ENCODE measurements around the gene TMEM175.

The TMEM175 gene

GRCh38 chr4:905485-906338, 26.5 kb upstream of the TMEM175 start:
- DNase-seq: peak; percentile 16 to 34
- TF ChIP-seq POLR2A (IDR thresholded peaks at IDR 0.05; ENCODE audit: low read length): no peak

DNA sequence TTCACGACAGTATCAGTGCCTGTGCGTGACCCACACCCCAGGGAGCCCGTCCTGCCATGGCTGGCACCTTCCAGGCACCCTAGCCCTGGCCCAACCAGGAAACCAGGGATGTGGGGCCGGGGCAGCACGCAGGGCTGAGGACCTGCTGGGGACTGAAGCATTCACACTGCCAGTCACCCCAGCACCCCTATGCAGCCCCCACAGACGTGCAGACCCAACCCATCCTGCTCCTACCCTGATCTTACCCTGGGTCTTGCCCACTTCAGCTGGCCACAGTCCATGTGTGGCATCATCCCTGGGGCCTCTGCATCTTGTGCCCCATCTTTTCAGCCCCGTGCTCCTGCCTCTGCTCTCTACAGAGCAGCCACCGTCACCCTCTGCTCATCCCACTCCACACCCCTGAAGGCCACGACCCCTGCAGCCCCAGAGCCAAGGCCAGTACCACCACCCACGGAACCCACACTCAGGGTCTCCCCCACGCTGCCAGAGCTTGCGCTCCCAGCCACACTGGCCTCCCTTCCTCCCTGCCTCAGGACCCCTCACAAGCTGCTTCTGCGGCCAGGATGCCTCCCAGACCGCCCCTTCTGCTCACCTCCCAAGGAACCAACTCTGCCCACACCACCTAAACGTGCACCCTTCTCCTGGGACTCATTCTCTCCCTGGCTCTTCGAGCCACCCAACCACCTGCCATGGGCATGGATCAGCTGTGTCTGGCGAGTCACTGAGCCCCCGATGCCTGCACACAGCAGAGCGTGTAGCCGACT, 25.7 kb upstream of the TMEM175 start:
- no peak for TF ChIP-seq GATA1 (IDR thresholded peaks at IDR 0.05; ENCODE audit: low read depth, low read length)
- TF ChIP-seq POLR2A (IDR thresholded peaks at IDR 0.05; ENCODE audit: low read length): no peak
- DNase-seq: no peak

DNA sequence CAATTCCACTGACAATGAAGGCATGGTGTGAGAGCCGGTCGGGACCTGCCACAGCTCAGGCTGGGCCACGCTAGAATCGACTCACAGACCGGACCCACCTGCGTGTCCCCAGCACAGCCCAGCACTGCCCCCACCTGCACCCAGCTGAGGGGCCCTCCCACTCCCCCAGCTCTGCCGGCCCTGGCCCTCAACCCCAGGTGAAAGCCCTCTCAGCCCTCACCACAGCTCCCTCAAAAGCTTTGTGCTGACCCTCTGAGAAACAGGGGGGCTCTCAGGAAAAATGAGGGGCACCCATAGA, 25.2 kb upstream of the TMEM175 start:
- DNase-seq: no peak
- TF ChIP-seq POLR2A (IDR thresholded peaks at IDR 0.05; ENCODE audit: low read length) (no peak), GATA1 (IDR thresholded peaks at IDR 0.05; ENCODE audit: low read depth, low read length) (no peak)

- no peak for DNase-seq
These were observed 24.4 kb upstream of the TMEM175 start for GRCh38 chr4:907691-908425.

GRCh38 chr4:909131-909571, 23.1 kb upstream of the TMEM175 start:
- no peak for DNase-seq
- TF ChIP-seq GATA1 (IDR thresholded peaks at IDR 0.05; ENCODE audit: low read depth, low read length) (no peak), POLR2A (IDR thresholded peaks at IDR 0.05; ENCODE audit: low read length) (no peak)

More at GRCh38 chr4:907691-908425, 24.4 kb upstream of the TMEM175 start:
- no peak for TF ChIP-seq GATA1 (IDR thresholded peaks at IDR 0.05; ENCODE audit: low read depth, low read length)
- no peak for TF ChIP-seq POLR2A (IDR thresholded peaks at IDR 0.05; ENCODE audit: low read length)

DNA sequence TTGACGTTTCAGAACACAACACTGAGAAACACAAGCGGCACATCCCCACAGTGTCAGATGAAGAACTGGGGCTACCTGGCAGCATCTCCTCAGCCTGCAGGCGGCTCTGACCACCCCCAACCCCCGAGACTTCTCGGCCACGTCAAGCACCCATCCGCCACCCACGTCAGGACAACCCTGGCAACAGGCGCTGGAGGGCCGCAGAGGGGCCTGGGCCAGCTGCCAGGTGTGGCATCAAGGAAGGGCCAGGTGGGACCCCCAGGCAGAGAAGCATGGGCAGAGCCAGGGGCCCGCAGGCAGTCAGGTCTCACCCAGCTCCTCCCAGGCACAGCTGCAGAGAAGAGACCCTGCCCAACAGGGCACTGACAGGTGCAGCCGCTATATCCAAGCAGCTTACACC, 22.4 kb upstream of the TMEM175 start:
- TF ChIP-seq GATA1 (IDR thresholded peaks at IDR 0.05; ENCODE audit: low read depth, low read length) (no peak), POLR2A (IDR thresholded peaks at IDR 0.05; ENCODE audit: low read length) (no peak)
- no peak for DNase-seq

GRCh38 chr4:910366-911091, 21.7 kb upstream of the TMEM175 start:
- TF ChIP-seq GATA1 (IDR thresholded peaks at IDR 0.05; ENCODE audit: low read depth, low read length) (no peak), POLR2A (IDR thresholded peaks at IDR 0.05; ENCODE audit: low read length) (no peak)
- no peak for DNase-seq

- no peak for DNase-seq
- no peak for TF ChIP-seq GATA1 (IDR thresholded peaks at IDR 0.05; ENCODE audit: low read depth, low read length)
- no peak for TF ChIP-seq POLR2A (IDR thresholded peaks at IDR 0.05; ENCODE audit: low read length)
These were observed 21.0 kb upstream of the TMEM175 start for GRCh38 chr4:911221-911751.

- TF ChIP-seq POLR2A (IDR thresholded peaks at IDR 0.05; ENCODE audit: low read length) (no peak), GATA1 (IDR thresholded peaks at IDR 0.05; ENCODE audit: low read depth, low read length) (no peak)
- DNase-seq: no peak
These were observed 20.3 kb upstream of the TMEM175 start for GRCh38 chr4:911871-912490.

- no peak for DNase-seq
- no peak for TF ChIP-seq POLR2A (IDR thresholded peaks at IDR 0.05; ENCODE audit: low read length)
- no peak for TF ChIP-seq GATA1 (IDR thresholded peaks at IDR 0.05; ENCODE audit: low read depth, low read length)
These were observed 19.5 kb upstream of the TMEM175 start for GRCh38 chr4:912548-913279.

- TF ChIP-seq GATA1 (IDR thresholded peaks at IDR 0.05; ENCODE audit: low read depth, low read length): no peak
- TF ChIP-seq POLR2A (IDR thresholded peaks at IDR 0.05; ENCODE audit: low read length): no peak
- no peak for DNase-seq
These were observed 19.0 kb upstream of the TMEM175 start for GRCh38 chr4:913280-913618.

GRCh38 chr4:914531-914930, 17.7 kb upstream of the TMEM175 start:
- no peak for DNase-seq
- TF ChIP-seq POLR2A (IDR thresholded peaks at IDR 0.05; ENCODE audit: low read length) (no peak), GATA1 (IDR thresholded peaks at IDR 0.05; ENCODE audit: low read depth, low read length) (no peak)
